Epidermal melanocyte (primary cell): ENCODE measurements around the gene TESK1.

Source experiments
- DNase-seq: peaks from one replicate; pipeline ENCODE4 v3.0.0; 2011; ENCODE audit warnings: low spot score; ENCODE audit not compliant: insufficient read length

Gene TESK1, protein sequence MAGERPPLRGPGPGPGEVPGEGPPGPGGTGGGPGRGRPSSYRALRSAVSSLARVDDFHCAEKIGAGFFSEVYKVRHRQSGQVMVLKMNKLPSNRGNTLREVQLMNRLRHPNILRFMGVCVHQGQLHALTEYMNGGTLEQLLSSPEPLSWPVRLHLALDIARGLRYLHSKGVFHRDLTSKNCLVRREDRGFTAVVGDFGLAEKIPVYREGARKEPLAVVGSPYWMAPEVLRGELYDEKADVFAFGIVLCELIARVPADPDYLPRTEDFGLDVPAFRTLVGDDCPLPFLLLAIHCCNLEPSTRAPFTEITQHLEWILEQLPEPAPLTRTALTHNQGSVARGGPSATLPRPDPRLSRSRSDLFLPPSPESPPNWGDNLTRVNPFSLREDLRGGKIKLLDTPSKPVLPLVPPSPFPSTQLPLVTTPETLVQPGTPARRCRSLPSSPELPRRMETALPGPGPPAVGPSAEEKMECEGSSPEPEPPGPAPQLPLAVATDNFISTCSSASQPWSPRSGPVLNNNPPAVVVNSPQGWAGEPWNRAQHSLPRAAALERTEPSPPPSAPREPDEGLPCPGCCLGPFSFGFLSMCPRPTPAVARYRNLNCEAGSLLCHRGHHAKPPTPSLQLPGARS

DNA sequence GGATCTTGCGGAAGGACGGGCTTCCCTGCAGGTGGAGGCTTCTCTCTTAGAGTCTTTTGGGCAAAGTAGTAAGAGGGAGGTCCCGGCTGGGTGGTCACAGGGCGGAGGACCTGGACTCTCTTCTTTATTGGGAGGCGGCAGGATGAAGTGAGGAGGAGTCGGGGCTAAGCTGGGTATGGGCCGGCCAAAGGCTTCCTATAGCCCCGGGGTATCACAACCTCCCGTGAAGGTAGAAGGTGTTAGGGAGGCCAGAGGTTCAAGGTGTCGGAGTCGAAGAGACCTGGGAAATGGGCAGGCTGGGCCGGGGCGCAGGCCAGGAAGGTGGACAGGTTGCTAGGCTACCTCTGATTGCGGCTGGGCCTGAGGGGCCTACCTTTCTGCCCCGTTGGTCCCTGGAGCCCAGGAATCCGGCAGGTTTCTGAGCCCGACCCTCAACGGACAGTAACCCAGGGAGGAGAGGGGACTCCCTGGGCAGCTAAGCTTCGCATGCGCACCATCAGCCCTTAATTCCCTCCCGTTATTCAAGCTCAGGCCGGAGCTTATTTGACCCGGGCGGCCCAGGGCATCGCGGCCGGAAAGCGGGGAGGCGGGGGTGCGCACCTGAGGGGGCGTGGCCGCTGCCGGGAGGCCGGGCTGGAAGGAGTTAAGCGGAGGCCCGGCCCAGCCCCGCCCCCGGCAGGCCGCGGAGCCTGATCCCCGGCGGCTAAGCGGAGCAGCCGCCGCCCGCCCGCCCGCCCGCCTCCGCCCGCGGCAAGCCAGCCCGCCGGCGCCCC lies at the start of gene TESK1:
Gene TESK1, plus strand, starts transcription at position 685 of the 773 bp plus-strand sequence. CDS start 358 bp downstream, outside the sequence.
- peak; percentile 59 for DNase-seq

- no peak for DNase-seq
Measured at GRCh38 chr9:35555881-35556280, 49.2 kb upstream of the TESK1 start.

DNA sequence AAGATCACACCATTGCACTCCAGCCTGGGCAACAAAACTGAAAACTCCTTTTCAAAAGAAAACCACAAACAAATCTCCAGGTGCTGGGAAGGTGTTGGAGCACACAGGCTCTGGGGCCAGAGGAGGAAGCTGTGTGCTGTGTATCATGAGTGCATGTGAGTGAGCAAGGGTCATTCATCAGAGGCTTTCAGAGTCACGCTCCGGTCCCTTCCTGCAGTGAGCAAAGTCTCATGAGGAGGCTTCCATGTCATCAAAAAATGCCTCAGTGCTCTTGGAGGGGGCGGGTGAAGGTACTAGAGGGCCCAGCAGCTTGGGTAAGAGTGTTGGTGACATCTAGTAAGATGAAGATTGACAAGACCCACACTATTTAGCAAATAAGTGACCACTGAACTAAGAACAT lies 48.3 kb upstream of the TESK1 start:
- no peak for DNase-seq

DNA sequence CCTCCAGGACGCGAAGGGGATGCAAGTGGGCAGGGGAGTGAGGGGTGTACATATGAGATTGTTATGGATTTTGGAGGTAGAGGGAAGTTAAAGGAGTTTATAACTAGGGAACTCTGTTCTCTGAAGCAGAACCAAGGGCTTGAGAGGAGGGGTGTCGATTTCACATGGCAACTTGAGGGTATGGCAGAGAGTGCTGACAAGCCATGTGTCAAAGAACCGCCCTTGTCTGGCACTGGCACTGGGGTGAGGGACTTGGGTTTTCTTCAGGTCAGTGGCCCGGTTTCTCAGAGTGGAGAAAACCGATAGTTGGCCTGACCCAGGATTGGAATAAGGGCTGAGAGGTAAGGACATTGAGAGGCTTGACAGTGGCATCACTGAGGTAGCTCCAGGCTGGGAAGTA lies 47.7 kb upstream of the TESK1 start:
- no peak for DNase-seq

GRCh38 chr9:35558185-35558584 lies 46.9 kb upstream of the TESK1 start:
- DNase-seq = no peak

- DNase-seq = no peak
Measured at GRCh38 chr9:35559792-35560530, 45.1 kb upstream of the TESK1 start.

- no peak for DNase-seq
Measured at GRCh38 chr9:35560625-35561337, 44.3 kb upstream of the TESK1 start.

DNA sequence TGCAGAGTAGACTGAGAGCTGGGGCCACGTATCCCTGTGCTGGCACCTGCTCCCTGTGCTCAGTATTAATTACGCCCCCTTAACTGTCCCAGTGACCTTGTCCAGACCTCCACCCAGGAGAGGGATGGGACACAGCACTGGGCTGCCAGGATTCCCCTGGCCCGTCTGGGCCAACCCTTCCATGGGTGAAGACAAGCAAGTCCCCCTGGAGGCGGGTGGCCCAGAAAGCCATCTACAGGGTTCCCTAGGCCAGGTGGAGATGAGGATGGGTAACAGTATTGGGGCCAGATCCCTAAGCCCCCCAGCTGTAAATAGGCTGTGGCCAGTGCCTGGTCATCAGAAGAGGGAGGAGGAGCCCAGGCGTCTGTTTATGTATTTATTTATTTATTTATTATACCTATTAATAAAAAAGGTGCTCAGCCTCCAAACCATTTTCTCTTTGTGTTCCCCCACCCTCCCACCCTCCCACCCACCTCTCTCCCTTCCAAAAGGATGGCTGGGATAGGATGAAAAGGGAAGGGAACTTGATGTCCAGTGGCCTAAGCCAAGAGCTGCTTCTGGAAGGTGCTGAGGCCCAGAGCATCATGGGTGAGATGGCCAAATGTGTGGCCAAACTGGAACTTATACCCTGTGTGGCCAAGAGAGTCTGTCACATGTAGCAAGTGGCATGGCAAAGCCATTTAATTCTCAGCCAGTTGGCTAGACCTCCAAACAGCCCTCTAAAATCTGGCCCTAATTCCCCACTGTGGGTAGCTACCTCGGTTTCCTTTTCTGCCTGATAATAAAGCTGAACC lies 43.4 kb upstream of the TESK1 start:
- no peak for DNase-seq

GRCh38 chr9:35562895-35563780 lies 41.9 kb upstream of the TESK1 start:
- no peak for DNase-seq

- no peak for DNase-seq
Measured at GRCh38 chr9:35563791-35564197, 41.3 kb upstream of the TESK1 start.

- no peak for DNase-seq
Measured at GRCh38 chr9:35564658-35565061, 40.4 kb upstream of the TESK1 start.

DNA sequence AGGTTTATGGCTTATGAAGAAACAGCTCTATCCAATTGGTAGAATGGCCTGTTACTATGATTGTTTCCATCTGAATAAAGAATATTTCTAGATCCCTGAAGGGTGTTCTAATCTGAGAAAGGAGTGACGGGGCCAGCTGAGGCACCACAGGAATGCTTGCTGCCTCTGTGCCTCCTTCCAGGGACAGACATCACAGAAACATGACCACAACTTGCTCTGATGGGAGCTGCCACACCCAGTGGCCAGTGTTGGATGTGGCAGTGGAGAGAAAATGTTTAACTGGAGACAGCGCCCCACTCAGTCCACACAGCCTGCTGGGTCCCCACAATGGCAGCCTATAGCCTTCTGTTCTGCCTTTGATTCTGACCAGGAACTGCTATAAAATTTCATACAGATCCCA lies 38.6 kb upstream of the TESK1 start:
- no peak for DNase-seq

GRCh38 chr9:35568196-35568595 lies 36.9 kb upstream of the TESK1 start:
- no peak for DNase-seq

DNA sequence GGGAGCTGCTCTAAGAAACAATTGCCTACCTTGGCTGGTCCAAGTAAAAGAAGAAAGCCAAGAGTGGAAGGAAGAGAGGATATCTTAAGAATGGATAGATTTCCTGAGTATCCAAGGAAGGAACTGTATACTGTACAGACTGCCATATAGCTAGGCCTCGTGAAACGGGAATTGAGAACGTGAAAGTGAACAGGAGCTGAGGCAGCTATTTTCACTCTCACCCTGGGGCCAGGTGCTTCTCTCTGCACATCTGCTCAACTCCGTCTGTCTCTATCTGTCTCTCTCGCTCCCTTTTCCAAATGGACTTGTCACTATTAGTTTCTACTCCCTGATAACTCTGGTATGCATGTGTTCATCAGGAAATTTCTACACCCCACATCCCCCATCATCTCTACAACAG lies 35.9 kb upstream of the TESK1 start:
- DNase-seq = no peak

DNA sequence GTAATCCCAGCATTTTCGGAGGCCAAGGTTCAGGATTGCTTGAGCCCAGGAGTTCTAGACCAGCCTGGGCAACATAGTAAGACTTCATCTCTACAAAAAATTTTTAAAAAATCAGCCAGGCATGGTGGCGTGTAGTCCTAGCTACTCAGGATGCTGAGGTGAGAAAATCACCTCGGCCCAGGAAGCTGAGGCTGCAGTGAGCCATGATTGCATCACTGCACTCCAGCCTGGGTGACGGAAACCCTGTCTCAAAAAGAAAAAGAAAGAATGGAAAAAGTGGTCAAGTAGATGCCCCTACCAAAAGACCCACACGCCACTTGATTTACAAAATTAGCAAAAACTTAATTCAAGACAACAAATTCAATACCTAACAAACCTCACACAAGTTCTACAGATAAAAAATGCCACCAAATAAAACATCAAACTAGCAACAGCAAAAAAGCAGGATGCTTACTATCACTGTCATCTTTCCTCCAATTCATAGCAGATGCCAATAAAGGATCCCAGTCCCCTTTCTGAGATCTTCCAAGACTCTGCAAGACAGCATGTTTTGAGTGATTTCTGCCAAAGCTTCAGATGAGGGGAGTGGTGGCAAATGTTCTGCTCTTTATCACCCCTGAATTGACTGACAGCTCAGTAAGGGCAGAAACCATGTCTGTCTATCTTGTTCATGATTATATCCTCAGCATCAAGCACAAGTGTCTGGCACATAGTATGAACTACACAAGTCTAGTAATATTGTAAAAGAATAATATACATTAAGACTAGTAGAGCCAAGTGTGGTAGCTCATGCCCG lies 34.2 kb upstream of the TESK1 start:
- no peak for DNase-seq

DNA sequence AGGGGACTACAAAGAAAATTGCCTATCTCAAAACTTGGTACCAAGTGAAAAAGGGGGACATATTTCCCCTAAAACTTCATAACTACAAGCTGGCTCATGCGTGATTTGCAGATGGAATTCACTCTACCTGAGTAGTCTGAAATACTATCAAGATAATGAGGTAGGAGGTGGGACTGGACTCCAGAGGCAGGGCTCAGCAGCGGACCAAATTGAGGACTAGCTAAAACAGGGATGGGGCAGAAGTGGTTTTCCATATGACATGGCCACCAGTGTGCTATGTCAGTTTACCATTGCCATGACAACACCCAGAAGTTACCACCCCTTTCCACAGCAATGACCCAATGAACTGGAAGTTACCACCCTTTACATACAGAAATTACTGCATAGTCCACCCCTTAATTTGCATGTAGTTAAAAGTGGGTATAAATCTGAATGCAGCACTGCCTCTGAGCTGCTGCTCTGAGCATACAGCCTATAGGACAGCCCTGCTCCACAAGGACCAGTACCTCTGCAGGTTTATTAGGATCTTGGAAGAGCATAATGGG lies 30.4 kb upstream of the TESK1 start:
- DNase-seq = no peak

DNA sequence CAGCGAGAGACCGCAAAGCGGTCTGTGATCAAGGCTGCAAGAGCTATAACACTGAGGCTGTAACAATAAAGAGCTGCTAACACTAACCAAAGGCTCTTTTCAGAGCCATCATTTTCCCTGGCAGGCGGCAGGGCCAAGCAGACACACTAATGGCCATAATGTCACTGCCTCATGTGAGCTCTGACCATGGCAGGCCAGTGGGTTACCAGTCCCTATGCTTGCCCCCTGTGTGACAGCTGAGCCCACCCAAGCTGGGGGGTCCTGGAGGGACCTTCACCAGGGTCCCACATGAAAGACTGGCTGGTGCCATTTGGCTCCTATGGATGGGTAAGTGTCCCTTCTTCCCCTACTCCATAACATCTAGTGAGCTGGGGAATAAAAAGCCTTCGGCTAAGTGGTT lies 29.6 kb upstream of the TESK1 start:
- DNase-seq = no peak

GRCh38 chr9:35577486-35577885 lies 27.6 kb upstream of the TESK1 start:
- DNase-seq = no peak
